ENCODE results near the gene RBM47. TPM values are rescaled to one million over a fixed set of nuclear protein-coding genes. Genes with fewer than 3 reads are reported as not detected.
"Not testable (repeated sequence)": the region's sequence is repeated elsewhere in the genome, so short reads cannot be mapped to it uniquely, and the experiment has no call there.

Gene RBM47
- total RNA-seq, 1 donor from 2014 or later, result 3.9 TPM

GRCh38 chr4:40418430-40419230, 211.0 kb downstream of the RBM47 start:
- intact Hi-C loops (cut with micrococcal nuclease), result no loop called here

GRCh38 chr4:40417941-40418340, 211.7 kb downstream of the RBM47 start:
- intact Hi-C loops (cut with micrococcal nuclease), result no loop called here

GRCh38 chr4:40414673-40415072, 215.0 kb downstream of the RBM47 start:
- intact Hi-C loops (cut with micrococcal nuclease), result no loop called here

GRCh38 chr4:40412866-40413795, 216.5 kb downstream of the RBM47 start:
- intact Hi-C loops (cut with micrococcal nuclease), result no loop called here

- intact Hi-C loops (cut with micrococcal nuclease), result no loop called here
These were observed 217.3 kb downstream of the RBM47 start for GRCh38 chr4:40412388-40412787.

GRCh38 chr4:40409835-40410234, 219.8 kb downstream of the RBM47 start:
- intact Hi-C loops (cut with micrococcal nuclease), result no loop called here

GRCh38 chr4:40407468-40407867, 222.2 kb downstream of the RBM47 start:
- intact Hi-C loops (cut with micrococcal nuclease), result not testable (repeated sequence)

GRCh38 chr4:40406340-40406739, 223.3 kb downstream of the RBM47 start:
- intact Hi-C loops (cut with micrococcal nuclease), result no loop called here

GRCh38 chr4:40405193-40405592, 224.5 kb downstream of the RBM47 start:
- intact Hi-C loops (cut with micrococcal nuclease), result no loop called here

- intact Hi-C loops (cut with micrococcal nuclease), result no loop called here
These were observed 226.6 kb downstream of the RBM47 start for GRCh38 chr4:40403081-40403480.

- intact Hi-C loops (cut with micrococcal nuclease), result no loop called here
These were observed 227.1 kb downstream of the RBM47 start for GRCh38 chr4:40402556-40402955.

GRCh38 chr4:40401631-40402030, 228.0 kb downstream of the RBM47 start:
- intact Hi-C loops (cut with micrococcal nuclease), result no loop called here

- intact Hi-C loops (cut with micrococcal nuclease), result no loop called here
These were observed 228.6 kb downstream of the RBM47 start for GRCh38 chr4:40401096-40401495.

- intact Hi-C loops (cut with micrococcal nuclease), result no loop called here
These were observed 230.1 kb downstream of the RBM47 start for GRCh38 chr4:40399578-40399977.

GRCh38 chr4:40395908-40396793, 233.5 kb downstream of the RBM47 start:
- intact Hi-C loops (cut with micrococcal nuclease), result no loop called here

GRCh38 chr4:40395166-40395900, 234.3 kb downstream of the RBM47 start:
- intact Hi-C loops (cut with micrococcal nuclease), result no loop called here

GRCh38 chr4:40394236-40394635, 235.4 kb downstream of the RBM47 start:
- intact Hi-C loops (cut with micrococcal nuclease), result no loop called here

GRCh38 chr4:40392241-40392640, 237.4 kb downstream of the RBM47 start:
- intact Hi-C loops (cut with micrococcal nuclease), result not testable (repeated sequence)

GRCh38 chr4:40389986-40390385, 239.7 kb downstream of the RBM47 start:
- intact Hi-C loops (cut with micrococcal nuclease), result no loop called here

- intact Hi-C loops (cut with micrococcal nuclease), result no loop called here
These were observed 241.4 kb downstream of the RBM47 start for GRCh38 chr4:40388239-40388638.

GRCh38 chr4:40380647-40381046, 249.0 kb downstream of the RBM47 start:
- intact Hi-C loops (cut with micrococcal nuclease), result no loop called here

Data from T-helper 2 cell treated with Interferon-gamma antibody and Interleukin-4, amounts not matched to agents 100 ng/mL and 5 ng/mL, for 36 hours (primary cell).